ENCODE results near the gene PRKCA.
A peak's percentile ranks its signal among the peaks of the same experiment; 100 is the strongest.

PRKCA gene

DNA sequence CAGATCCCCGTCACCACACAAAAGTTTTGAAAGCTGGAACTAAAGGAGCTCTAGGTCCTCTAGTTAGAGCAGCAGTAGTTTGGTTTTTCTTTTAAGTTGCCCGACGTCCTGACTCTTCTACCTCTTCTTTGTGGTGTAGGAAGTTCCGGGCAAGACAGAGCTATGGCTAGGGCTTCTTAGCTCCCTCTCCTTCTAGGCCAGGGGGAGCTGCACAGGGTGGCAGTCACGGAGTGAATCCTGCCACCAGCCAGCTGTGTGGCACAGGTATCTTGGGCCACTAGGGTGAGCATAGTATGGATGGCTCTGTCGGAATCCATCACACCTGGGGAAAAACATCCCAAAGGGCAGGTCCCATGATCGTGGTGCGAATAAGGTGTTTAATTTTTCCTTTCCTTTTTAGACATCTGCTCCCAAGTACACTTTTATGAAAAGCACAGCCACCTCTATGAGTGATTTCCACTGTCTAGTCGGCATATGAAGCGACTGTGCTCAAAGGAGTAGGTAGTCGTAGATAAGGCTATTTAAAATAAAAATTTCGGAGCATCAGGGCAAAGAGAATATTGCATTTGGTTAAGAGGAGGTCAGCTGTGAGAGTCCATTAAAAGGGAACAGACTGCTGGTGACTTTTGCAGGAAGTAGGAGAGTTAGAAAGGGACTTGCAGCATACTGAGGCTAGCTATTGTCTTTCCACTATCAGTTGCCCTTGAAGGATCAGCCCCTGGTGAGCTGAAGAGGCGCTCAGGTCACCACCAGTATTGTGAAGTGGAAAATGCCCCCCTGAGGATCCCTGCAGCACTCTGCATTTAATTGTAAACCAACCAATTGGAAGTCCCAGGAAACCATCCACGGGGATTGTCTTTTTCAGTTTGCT, 2.1 kb downstream of the PRKCA start:
- Histone ChIP-seq H3K4me3 (replicated peaks; ENCODE audit: insufficient read depth, low read length) (peak overlapping the region; percentile 82), H3K27ac (replicated peaks) (peak overlapping the region; percentile 68), H3K27me3 (ENCODE audit: insufficient read depth, poor library complexity, severe bottlenecking) (no peaks in the 10 kb centered on the region)
- peak in 1 of 2 experiments; percentile 16 for DNase-seq (ENCODE audit: low read depth in 1 of 2, low spot score in 1 of 2)
- TF ChIP-seq, protein P1, sequence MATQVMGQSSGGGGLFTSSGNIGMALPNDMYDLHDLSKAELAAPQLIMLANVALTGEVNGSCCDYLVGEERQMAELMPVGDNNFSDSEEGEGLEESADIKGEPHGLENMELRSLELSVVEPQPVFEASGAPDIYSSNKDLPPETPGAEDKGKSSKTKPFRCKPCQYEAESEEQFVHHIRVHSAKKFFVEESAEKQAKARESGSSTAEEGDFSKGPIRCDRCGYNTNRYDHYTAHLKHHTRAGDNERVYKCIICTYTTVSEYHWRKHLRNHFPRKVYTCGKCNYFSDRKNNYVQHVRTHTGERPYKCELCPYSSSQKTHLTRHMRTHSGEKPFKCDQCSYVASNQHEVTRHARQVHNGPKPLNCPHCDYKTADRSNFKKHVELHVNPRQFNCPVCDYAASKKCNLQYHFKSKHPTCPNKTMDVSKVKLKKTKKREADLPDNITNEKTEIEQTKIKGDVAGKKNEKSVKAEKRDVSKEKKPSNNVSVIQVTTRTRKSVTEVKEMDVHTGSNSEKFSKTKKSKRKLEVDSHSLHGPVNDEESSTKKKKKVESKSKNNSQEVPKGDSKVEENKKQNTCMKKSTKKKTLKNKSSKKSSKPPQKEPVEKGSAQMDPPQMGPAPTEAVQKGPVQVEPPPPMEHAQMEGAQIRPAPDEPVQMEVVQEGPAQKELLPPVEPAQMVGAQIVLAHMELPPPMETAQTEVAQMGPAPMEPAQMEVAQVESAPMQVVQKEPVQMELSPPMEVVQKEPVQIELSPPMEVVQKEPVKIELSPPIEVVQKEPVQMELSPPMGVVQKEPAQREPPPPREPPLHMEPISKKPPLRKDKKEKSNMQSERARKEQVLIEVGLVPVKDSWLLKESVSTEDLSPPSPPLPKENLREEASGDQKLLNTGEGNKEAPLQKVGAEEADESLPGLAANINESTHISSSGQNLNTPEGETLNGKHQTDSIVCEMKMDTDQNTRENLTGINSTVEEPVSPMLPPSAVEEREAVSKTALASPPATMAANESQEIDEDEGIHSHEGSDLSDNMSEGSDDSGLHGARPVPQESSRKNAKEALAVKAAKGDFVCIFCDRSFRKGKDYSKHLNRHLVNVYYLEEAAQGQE (IDR thresholded peaks at IDR 0.05; ENCODE audit: insufficient replicate concordance, low read depth): no peak
- TF ChIP-seq POLR2AphosphoS5 (IDR thresholded peaks at IDR 0.05; ENCODE audit: low read depth): no peak
- TF ChIP-seq, protein P2, sequence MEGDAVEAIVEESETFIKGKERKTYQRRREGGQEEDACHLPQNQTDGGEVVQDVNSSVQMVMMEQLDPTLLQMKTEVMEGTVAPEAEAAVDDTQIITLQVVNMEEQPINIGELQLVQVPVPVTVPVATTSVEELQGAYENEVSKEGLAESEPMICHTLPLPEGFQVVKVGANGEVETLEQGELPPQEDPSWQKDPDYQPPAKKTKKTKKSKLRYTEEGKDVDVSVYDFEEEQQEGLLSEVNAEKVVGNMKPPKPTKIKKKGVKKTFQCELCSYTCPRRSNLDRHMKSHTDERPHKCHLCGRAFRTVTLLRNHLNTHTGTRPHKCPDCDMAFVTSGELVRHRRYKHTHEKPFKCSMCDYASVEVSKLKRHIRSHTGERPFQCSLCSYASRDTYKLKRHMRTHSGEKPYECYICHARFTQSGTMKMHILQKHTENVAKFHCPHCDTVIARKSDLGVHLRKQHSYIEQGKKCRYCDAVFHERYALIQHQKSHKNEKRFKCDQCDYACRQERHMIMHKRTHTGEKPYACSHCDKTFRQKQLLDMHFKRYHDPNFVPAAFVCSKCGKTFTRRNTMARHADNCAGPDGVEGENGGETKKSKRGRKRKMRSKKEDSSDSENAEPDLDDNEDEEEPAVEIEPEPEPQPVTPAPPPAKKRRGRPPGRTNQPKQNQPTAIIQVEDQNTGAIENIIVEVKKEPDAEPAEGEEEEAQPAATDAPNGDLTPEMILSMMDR (IDR thresholded peaks at IDR 0.05; ENCODE audit: insufficient read depth, low read length): no peak
- TF ChIP-seq SPI1 (IDR thresholded peaks at IDR 0.05; ENCODE audit: borderline replicate concordance, low read depth): no peak
- TF ChIP-seq GABPA (IDR thresholded peaks at IDR 0.05; ENCODE audit: low read depth): no peak

DNA sequence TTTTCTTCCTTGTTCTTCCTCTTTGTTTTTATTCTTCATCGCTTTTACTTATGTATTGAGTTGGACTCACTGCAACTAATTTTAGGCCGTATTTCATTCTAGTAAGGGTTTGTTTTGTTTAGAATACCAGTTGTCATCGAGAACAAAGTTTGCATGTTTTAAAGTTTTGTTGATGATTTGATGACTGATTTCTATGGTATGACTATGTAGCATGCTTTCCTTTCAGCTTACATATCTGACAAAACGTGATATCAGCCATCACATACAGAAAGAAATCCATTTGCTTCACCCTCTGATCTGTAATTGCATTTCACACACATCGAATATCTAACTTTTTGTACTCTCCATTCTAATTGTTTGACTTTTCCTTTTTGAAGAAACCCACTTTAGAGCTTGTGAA, 4.0 kb downstream of the PRKCA start:
- Histone ChIP-seq H3K27me3 (ENCODE audit: insufficient read depth, poor library complexity, severe bottlenecking) (no peaks in the 10 kb centered on the region), H3K27ac (replicated peaks) (no peak overlapping the region), H3K4me3 (replicated peaks; ENCODE audit: insufficient read depth, low read length) (no peak overlapping the region)
- no peak for DNase-seq (ENCODE audit: low read depth in 1 of 2, low spot score in 1 of 2)
- TF ChIP-seq POLR2AphosphoS5 (IDR thresholded peaks at IDR 0.05; ENCODE audit: low read depth): no peak
- TF ChIP-seq, protein P1 (IDR thresholded peaks at IDR 0.05; ENCODE audit: insufficient replicate concordance, low read depth): no peak
- TF ChIP-seq GABPA (IDR thresholded peaks at IDR 0.05; ENCODE audit: low read depth): no peak
- no peak for TF ChIP-seq SPI1 (IDR thresholded peaks at IDR 0.05; ENCODE audit: borderline replicate concordance, low read depth)
- TF ChIP-seq, protein P2 (IDR thresholded peaks at IDR 0.05; ENCODE audit: insufficient read depth, low read length): no peak

DNA sequence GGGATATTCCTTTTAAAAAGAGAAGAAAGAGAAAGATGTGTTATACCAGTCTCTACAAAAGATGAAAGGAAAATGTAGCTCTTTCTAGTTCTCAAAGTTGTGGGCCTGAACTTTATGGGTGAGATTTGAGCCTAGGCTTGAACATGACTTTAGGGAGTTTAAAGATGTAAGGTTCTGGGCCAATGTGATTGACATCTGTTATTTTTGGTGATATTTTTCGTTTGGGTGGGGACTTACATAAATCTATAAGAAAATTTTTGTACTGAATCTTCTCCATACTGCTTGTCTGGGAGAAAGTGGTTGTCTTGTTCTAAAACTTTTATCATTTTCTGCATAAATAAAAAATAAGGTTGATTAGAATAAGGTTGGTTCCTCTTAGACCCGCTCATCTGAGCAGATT, 4.8 kb downstream of the PRKCA start:
- H3K27ac ChIP-seq (replicated peaks): no peak overlapping the region
- H3K27me3 ChIP-seq (ENCODE audit: insufficient read depth, poor library complexity, severe bottlenecking): no peaks in the 10 kb centered on the region
- H3K4me3 ChIP-seq (replicated peaks; ENCODE audit: insufficient read depth, low read length): no peak overlapping the region
- no peak for DNase-seq (ENCODE audit: low read depth in 1 of 2, low spot score in 1 of 2)
- no peak for TF ChIP-seq GABPA (IDR thresholded peaks at IDR 0.05; ENCODE audit: low read depth)
- no peak for TF ChIP-seq SPI1 (IDR thresholded peaks at IDR 0.05; ENCODE audit: borderline replicate concordance, low read depth)
- TF ChIP-seq, protein P2 (IDR thresholded peaks at IDR 0.05; ENCODE audit: insufficient read depth, low read length): no peak
- TF ChIP-seq, protein P1 (IDR thresholded peaks at IDR 0.05; ENCODE audit: insufficient replicate concordance, low read depth): no peak
- no peak for TF ChIP-seq POLR2AphosphoS5 (IDR thresholded peaks at IDR 0.05; ENCODE audit: low read depth)

Measured in HL-60 (cell line).